Gastroesophageal sphincter (tissue), 4 donors: ENCODE measurements around the gene CTTN. TPM values are rescaled to one million over a fixed set of nuclear protein-coding genes. Genes with fewer than 3 reads are reported as not detected.

ENCODE experiments used
- ATAC-seq: fragments of 150-250 bp; one replicate; pipeline ENCODE4 v1.9.1; 2016; ENCODE audit warnings: mild to moderate bottlenecking, moderate library complexity
- H3K27ac ChIP-seq, 4 donors: fragments of 200-600 bp; sonication (generic) in 3 of 4; 1 replicate in 3 of 4; 2 replicates in 1 of 4; pipeline ENCODE4 v1.5.1; 2016 to 2019
- H3K27me3 ChIP-seq: fragments of 200-600 bp; sonication (generic); one replicate; pipeline ENCODE4 v1.5.1; 2019
- H3K36me3 ChIP-seq, 2 donors: fragments of 200-600 bp; sonication (generic); one replicate each; pipeline ENCODE4 v1.5.1; 2019; ENCODE audit warnings: control low read depth in 1 of 2
- H3K4me1 ChIP-seq, 3 donors: fragments of 200-600 bp; sonication (generic); 1 replicate in 2 of 3; 2 replicates in 1 of 3; pipeline ENCODE4 v1.5.1; 2016 to 2019; ENCODE audit warnings: control low read depth in 2 of 3
- H3K4me3 ChIP-seq, 2 donors: fragments of 200-600 bp; sonication (generic); one replicate each; pipeline ENCODE4 v1.5.1; 2019; ENCODE audit warnings: mild to moderate bottlenecking in 1 of 2, moderate library complexity in 1 of 2
- H3K9me3 ChIP-seq, 3 donors: fragments of 200-600 bp; sonication (generic); one replicate each; pipeline ENCODE4 v1.5.1; 2017 to 2019; ENCODE audit warnings: control low read depth in 2 of 3
- EP300 ChIP-seq: sonication (generic); formaldehyde crosslinking; IDR thresholded peaks from one replicate; pipeline ENCODE4 v1.6.1; 2017; ENCODE audit warnings: antibody characterized with exemption, mild to moderate bottlenecking
- POLR2A ChIP-seq, 2 donors: fragments of 450-650 bp; IDR thresholded peaks; one replicate each; pipeline ENCODE4 v1.6.1; 2017; ENCODE audit warnings: antibody characterized with exemption in 2 of 2, mild to moderate bottlenecking in 2 of 2, moderate library complexity in 1 of 2
- POLR2AphosphoS5 ChIP-seq: sonication (generic); formaldehyde crosslinking; IDR thresholded peaks from one replicate; pipeline ENCODE4 v1.6.1; 2017; ENCODE audit warnings: antibody characterized with exemption
- WGBS, 2 donors: methylation state at CpG; one replicate each; pipeline ENCODE4 v1.1.5; 2018; ENCODE audit warnings: low coverage in 1 of 2; 5-methylcytosine and 5-hydroxymethylcytosine counted together
- total RNA-seq, 4 donors: library from RNA; depleted of rRNA; stranded (reverse); fragments of >200 nt; gene quantifications; one replicate each; pipeline ENCODE4 v1.1.0, GENCODE V29; 2016
- TF ChIP-seq, protein P1 (sequence below), 4 experiments: fragments of 200-600 bp in 2 of 4; fragments of 450-650 bp in 2 of 4; sonication (generic) in 1 of 4; IDR thresholded peaks; one replicate each; pipeline ENCODE4 v1.5.1; 2017 to 2019; ENCODE audit warnings: antibody characterized with exemption in 4 of 4, mild to moderate bottlenecking in 2 of 4, moderate library complexity in 2 of 4

Gene CTTN
- total RNA-seq, 4 donors from 2014 or later: 164 to 316 (median 179) TPM

- H3K9me3 ChIP-seq: no peaks in the 10 kb centered on the region
- no peaks in the 10 kb centered on the region for H3K4me1 ChIP-seq
- no peak for ATAC-seq
- H3K27ac ChIP-seq: no peak overlapping the region
- no peak overlapping the region for H3K4me3 ChIP-seq
- no peaks in the 10 kb centered on the region for H3K27me3 ChIP-seq
- TF ChIP-seq EP300 (no peak), POLR2AphosphoS5 (no peak), POLR2A (IDR thresholded peaks at IDR 0.05) (no peak)
- TF ChIP-seq, protein P1, sequence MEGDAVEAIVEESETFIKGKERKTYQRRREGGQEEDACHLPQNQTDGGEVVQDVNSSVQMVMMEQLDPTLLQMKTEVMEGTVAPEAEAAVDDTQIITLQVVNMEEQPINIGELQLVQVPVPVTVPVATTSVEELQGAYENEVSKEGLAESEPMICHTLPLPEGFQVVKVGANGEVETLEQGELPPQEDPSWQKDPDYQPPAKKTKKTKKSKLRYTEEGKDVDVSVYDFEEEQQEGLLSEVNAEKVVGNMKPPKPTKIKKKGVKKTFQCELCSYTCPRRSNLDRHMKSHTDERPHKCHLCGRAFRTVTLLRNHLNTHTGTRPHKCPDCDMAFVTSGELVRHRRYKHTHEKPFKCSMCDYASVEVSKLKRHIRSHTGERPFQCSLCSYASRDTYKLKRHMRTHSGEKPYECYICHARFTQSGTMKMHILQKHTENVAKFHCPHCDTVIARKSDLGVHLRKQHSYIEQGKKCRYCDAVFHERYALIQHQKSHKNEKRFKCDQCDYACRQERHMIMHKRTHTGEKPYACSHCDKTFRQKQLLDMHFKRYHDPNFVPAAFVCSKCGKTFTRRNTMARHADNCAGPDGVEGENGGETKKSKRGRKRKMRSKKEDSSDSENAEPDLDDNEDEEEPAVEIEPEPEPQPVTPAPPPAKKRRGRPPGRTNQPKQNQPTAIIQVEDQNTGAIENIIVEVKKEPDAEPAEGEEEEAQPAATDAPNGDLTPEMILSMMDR (IDR thresholded peaks at IDR 0.05): no peak
- peaks cover 0 to 94% of the 10 kb centered on the region in 2 donors for H3K36me3 ChIP-seq
- 83% methylated on average over 5 of the region's 8 CpGs; no CpG with 5 or more reads in 1 of the 2 donors for WGBS, 2 donors
These were observed 31.0 kb downstream of the CTTN start for GRCh38 chr11:70429428-70429705.

- Histone ChIP-seq H3K27me3 (no peaks in the 10 kb centered on the region), H3K27ac (no peak overlapping the region), H3K36me3 (peaks cover 0 to 94% of the 10 kb centered on the region in 2 donors), H3K4me1 (no peaks in the 10 kb centered on the region), H3K4me3 (no peak overlapping the region), H3K9me3 (no peaks in the 10 kb centered on the region)
- 78 to 79% methylated on average over 4 to 9 of the region's 11 CpGs for WGBS, 2 donors
- TF ChIP-seq, protein P1 (IDR thresholded peaks at IDR 0.05): no peak
- TF ChIP-seq EP300 (no peak), POLR2A (IDR thresholded peaks at IDR 0.05) (no peak), POLR2AphosphoS5 (no peak)
- ATAC-seq: no peak
These were observed 31.6 kb downstream of the CTTN start for GRCh38 chr11:70429724-70430521.

DNA sequence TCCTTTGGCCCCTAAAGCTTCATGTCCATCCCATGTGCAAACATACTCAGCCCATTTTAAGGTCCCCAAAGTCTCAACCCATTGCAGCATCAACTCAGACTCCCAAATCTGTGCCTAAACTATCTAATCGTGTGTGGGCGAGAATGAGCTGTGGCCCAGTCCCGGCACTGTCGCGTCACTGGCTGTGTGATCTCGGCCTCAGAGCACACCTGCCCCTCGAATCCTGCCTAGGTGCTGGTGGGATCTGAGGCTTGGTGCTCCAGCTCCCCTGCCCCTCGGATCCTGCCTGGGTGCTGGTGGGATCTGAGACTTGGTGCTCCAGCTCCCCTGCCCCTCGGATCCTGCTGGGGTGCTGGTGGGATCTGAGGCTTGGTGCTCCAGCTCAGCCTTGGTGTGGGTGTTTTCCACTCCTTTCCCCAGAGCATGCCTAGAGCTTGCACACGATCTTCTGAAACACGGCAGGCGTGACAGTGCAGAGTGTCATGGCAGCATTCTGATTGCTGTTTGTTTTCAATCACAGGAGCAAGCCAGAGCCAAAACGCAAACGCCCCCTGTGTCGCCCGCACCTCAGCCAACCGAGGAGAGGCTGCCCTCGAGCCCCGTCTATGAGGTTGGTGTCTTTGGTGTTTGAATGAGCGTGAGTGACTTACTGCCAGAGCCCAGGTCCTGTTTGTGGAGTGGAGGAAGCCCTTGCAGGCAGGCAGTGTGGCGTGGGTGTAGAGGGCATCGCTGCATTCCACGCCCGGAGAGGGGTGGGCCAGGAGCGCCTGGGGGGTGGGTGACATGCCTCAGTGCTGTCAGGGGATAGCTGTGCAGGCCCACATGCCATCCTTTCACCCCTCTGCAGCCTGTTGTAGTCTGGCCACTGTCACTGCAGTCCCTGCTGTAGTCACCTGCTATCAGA is 32.6 kb downstream of the CTTN start:
- no peak overlapping the region for H3K27ac ChIP-seq
- no peaks in the 10 kb centered on the region for H3K4me1 ChIP-seq
- no peaks in the 10 kb centered on the region for H3K9me3 ChIP-seq
- H3K27me3 ChIP-seq: no peaks in the 10 kb centered on the region
- WGBS, 2 donors: 70 to 100% methylated on average over 1 to 2 of the region's 25 CpGs
- no peak overlapping the region for H3K4me3 ChIP-seq
- ATAC-seq: no peak
- TF ChIP-seq POLR2A (IDR thresholded peaks at IDR 0.05): no peak
- no peak for TF ChIP-seq POLR2AphosphoS5
- TF ChIP-seq, protein P1 (IDR thresholded peaks at IDR 0.05): no peak
- no peak for TF ChIP-seq EP300
- peaks cover 0 to 94% of the 10 kb centered on the region in 2 donors for H3K36me3 ChIP-seq

- no peak overlapping the region for H3K4me3 ChIP-seq
- whole genome bisulfite sequencing, 2 donors: 91 to 96% methylated on average over 4 to 11 of the region's 12 CpGs
- no peaks in the 10 kb centered on the region for H3K9me3 ChIP-seq
- no peak for ATAC-seq
- peaks cover 0 to 94% of the 10 kb centered on the region in 2 donors for H3K36me3 ChIP-seq
- no peaks in the 10 kb centered on the region for H3K27me3 ChIP-seq
- no peak overlapping the region for H3K27ac ChIP-seq
- TF ChIP-seq POLR2AphosphoS5: no peak
- TF ChIP-seq POLR2A (IDR thresholded peaks at IDR 0.05): no peak
- TF ChIP-seq, protein P1 (IDR thresholded peaks at IDR 0.05): no peak
- no peak for TF ChIP-seq EP300
- H3K4me1 ChIP-seq: no peaks in the 10 kb centered on the region
These were observed 33.3 kb downstream of the CTTN start for GRCh38 chr11:70431611-70432010.
